Urinary bladder (tissue), 4 donors: Measurements from ENCODE around the gene GATAD2B. TPM values are rescaled to one million over a fixed set of nuclear protein-coding genes. Genes with fewer than 3 reads are reported as not detected.

Experiments used
- DNase-seq: peaks from one replicate; pipeline ENCODE4 v3.0.0-alpha.2; 2015; ENCODE audit errors: extremely low spot score
- H3K27ac ChIP-seq: one replicate; pipeline ENCODE4 v1.5.1; 2013; ENCODE audit warnings: low read depth, mild to moderate bottlenecking, moderate library complexity
- H3K36me3 ChIP-seq: one replicate; pipeline ENCODE4 v1.6.1; 2013; ENCODE audit warnings: mild to moderate bottlenecking, moderate library complexity; ENCODE audit not compliant: insufficient read depth
- H3K4me1 ChIP-seq: one replicate; pipeline ENCODE4 v1.6.1; 2013; ENCODE audit warnings: mild to moderate bottlenecking, moderate library complexity; ENCODE audit not compliant: insufficient read depth
- H3K4me3 ChIP-seq: one replicate; pipeline ENCODE4 v1.5.1; 2013; ENCODE audit warnings: low read depth, low read length
- WGBS: extraction: QIAGEN DNeasy Blood & Tissue Kit; methylation state at CpG from one replicate; pipeline ENCODE4 v1.1.7; 2013; 5-methylcytosine and 5-hydroxymethylcytosine counted together
- polyA plus RNA-seq: library from polyadenylated mRNA; stranded (reverse); fragments of 200-250 nt; gene quantifications from one replicate; pipeline ENCODE4 v1.2.3, GENCODE V29; 2013
- total RNA-seq: library from RNA; depleted of rRNA; stranded (reverse); fragments of >200 nt; gene quantifications from one replicate; pipeline ENCODE4 v1.2.3, GENCODE V29; 2014
- donor health status: healthy with polysubstance abuse.
- donor health status: healthy.

GATAD2B gene
- total and polyA plus RNA-seq, 2 donors, result 8.5 to 11.5 TPM

- WGBS, result 70% methylated on average over 3 of the region's 3 CpGs
- H3K36me3 ChIP-seq, result no peaks in the 10 kb centered on the region
- no peak for DNase-seq
- no peak overlapping the region for H3K4me3 ChIP-seq
- no peaks in the 10 kb centered on the region for H3K4me1 ChIP-seq
- no peak overlapping the region for H3K27ac ChIP-seq
These were observed 119.2 kb downstream of the GATAD2B start for GRCh38 chr1:153803470-153804056.

GRCh38 chr1:153801786-153802697 lies 120.7 kb downstream of the GATAD2B start:
- Histone ChIP-seq H3K36me3 (no peaks in the 10 kb centered on the region), H3K4me1 (no peaks in the 10 kb centered on the region), H3K27ac (no peak overlapping the region), H3K4me3 (no peak overlapping the region)
- DNase-seq, result no peak
- WGBS, result 88% methylated on average over 7 of the region's 7 CpGs

GRCh38 chr1:153801028-153801625 lies 121.6 kb downstream of the GATAD2B start:
- no peaks in the 10 kb centered on the region for H3K4me1 ChIP-seq
- H3K4me3 ChIP-seq, result no peak overlapping the region
- no peak for DNase-seq
- WGBS, result 92% methylated on average over 6 of the region's 6 CpGs
- no peaks in the 10 kb centered on the region for H3K36me3 ChIP-seq
- H3K27ac ChIP-seq, result no peak overlapping the region

- Histone ChIP-seq H3K4me3 (no peak overlapping the region), H3K36me3 (no peaks in the 10 kb centered on the region), H3K27ac (no peak overlapping the region), H3K4me1 (no peaks in the 10 kb centered on the region)
- 77% methylated on average over 7 of the region's 7 CpGs for WGBS
- no peak for DNase-seq
These were observed 122.3 kb downstream of the GATAD2B start for GRCh38 chr1:153800516-153800915.

GRCh38 chr1:153799566-153800465 lies 123.0 kb downstream of the GATAD2B start:
- no peaks in the 10 kb centered on the region for H3K4me1 ChIP-seq
- no peak overlapping the region for H3K4me3 ChIP-seq
- no peak overlapping the region for H3K27ac ChIP-seq
- no peak for DNase-seq
- H3K36me3 ChIP-seq, result no peaks in the 10 kb centered on the region
- whole genome bisulfite sequencing, result 90% methylated on average over 27 of the region's 27 CpGs

GRCh38 chr1:153799016-153799415 lies 123.8 kb downstream of the GATAD2B start:
- H3K4me3 ChIP-seq, result no peak overlapping the region
- 89% methylated on average over 4 of the region's 4 CpGs for WGBS
- no peak overlapping the region for H3K27ac ChIP-seq
- H3K36me3 ChIP-seq, result no peaks in the 10 kb centered on the region
- H3K4me1 ChIP-seq, result no peaks in the 10 kb centered on the region
- no peak for DNase-seq

- H3K36me3 ChIP-seq, result no peaks in the 10 kb centered on the region
- no peak overlapping the region for H3K4me3 ChIP-seq
- WGBS, result 79% methylated on average over 3 of the region's 3 CpGs
- DNase-seq, result no peak
- no peak overlapping the region for H3K27ac ChIP-seq
- no peaks in the 10 kb centered on the region for H3K4me1 ChIP-seq
These were observed 124.3 kb downstream of the GATAD2B start for GRCh38 chr1:153798468-153798780.

GRCh38 chr1:153796786-153797659 lies 125.7 kb downstream of the GATAD2B start:
- H3K27ac ChIP-seq, result no peak overlapping the region
- no peak for DNase-seq

GRCh38 chr1:153795934-153796785 lies 126.6 kb downstream of the GATAD2B start:
- Histone ChIP-seq H3K36me3 (no peaks in the 10 kb centered on the region), H3K27ac (no peak overlapping the region), H3K4me3 (no peak overlapping the region), H3K4me1 (no peaks in the 10 kb centered on the region)
- WGBS, result 93% methylated on average over 9 of the region's 9 CpGs
- no peak for DNase-seq

More at GRCh38 chr1:153796786-153797659, 125.7 kb downstream of the GATAD2B start:
- Histone ChIP-seq H3K4me3 (no peak overlapping the region), H3K36me3 (no peaks in the 10 kb centered on the region), H3K4me1 (no peaks in the 10 kb centered on the region)
- 66% methylated on average over 26 of the region's 26 CpGs for WGBS

- Histone ChIP-seq H3K4me3 (no peak overlapping the region), H3K36me3 (no peaks in the 10 kb centered on the region), H3K4me1 (no peaks in the 10 kb centered on the region), H3K27ac (no peak overlapping the region)
- WGBS, result 78% methylated on average over 18 of the region's 18 CpGs
- DNase-seq, result no peak
These were observed 127.4 kb downstream of the GATAD2B start for GRCh38 chr1:153795330-153795837.

- no peak for DNase-seq
- no peaks in the 10 kb centered on the region for H3K36me3 ChIP-seq
- no peaks in the 10 kb centered on the region for H3K4me1 ChIP-seq
- H3K4me3 ChIP-seq, result no peak overlapping the region
- no peak overlapping the region for H3K27ac ChIP-seq
- 43% methylated on average over 14 of the region's 14 CpGs for WGBS
These were observed 128.0 kb downstream of the GATAD2B start for GRCh38 chr1:153794624-153795329.
